ENCODE results near the gene DNAJC16.
"Not testable (repeated sequence)": the region's sequence is repeated elsewhere in the genome, so short reads cannot be mapped to it uniquely, and the experiment has no call there.

DNAJC16 gene

DNA sequence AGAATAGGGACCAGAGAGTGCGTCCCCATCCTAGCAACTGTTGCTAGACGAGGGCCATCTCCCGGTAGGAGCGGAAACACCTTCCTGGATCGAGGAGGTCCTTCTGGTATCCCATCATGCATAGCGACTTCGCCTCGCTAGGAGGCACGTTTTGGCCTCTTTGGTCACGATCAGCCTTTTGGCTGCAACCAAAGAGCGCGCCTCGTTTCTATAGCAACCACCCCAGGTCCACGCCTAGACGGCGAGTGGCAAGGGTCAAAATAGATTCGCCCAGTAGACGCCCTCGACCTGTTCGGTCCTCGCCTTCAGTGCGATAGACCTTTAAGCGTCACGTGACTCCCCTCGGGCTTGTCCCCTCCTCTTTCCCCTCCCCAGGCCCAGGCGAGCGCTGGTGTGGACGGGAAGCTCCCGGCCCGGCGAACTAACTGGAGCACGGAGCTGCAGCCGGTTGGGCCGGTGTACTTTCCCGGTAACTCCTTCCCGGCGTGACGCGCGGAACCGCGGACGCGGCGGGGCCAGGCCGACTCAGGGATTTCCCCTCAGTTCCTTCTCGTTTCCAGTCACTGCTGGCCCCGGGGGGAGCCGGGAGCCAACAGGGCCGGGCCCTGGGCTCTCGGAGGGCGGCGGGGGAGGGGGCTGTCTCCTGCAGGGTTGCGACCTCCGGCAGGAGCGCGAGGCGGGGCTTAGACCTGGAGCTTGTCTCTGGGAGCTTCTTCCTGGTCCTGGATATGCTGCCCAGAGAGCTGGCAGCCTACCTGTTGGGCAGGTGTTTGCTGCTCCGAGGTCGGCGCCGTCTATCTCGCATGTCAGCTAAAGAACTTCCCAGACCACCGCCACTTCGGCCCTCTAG is at the start of gene DNAJC16:
TSS of gene DNAJC16 (plus strand) at position 359 of the 850 bp plus-strand sequence. CDS start 2,258 bp downstream, outside the sequence.
- DNase-seq: peak; percentile 90 to 100 (median 99)

DNA sequence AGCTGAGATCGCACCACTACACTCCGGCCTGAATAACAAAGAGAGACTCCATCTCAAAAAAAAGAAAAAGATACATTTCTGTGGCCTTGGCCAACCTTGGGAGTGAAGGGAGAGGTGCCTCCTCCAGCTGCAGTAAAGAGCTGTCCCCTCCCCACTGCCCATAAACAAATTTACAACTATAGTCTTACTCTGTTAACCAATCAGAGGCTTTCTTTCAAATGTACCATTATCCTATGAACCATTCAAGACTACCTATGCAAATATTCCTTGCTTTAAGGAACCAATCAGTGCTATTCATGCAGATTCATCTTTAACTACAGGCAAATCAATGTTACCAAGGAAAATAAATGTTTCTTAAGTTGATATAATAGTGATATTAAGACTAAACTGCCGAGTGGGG is 49.7 kb upstream of the DNAJC16 start:
- no peak for DNase-seq

DNA sequence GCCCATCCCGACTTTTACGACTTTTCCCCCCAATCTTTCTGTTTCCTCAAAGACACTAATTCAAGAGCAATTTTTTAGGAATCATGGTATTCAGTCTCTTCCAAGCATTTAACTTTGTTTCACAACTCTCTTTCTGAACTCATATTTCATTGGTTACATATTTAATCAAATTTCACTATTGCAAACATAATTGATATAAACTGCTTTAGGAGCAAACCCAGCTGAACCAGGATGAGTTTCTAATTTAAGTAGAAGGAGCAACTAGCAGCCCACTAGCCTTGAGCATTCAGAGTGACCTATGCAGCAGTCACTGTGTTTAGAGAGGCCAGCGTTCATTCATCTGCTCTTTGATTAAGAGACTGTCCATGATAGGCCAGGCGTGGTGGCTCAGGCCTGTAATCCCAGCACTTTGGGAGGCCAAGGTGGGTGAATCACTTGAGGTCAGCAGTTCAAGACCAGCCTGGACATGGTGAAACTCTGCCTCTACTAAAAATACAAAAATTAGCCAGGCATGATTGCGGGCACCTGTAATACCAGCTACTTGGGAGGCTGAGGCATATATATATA is 48.9 kb upstream of the DNAJC16 start:
- no peak for DNase-seq

DNA sequence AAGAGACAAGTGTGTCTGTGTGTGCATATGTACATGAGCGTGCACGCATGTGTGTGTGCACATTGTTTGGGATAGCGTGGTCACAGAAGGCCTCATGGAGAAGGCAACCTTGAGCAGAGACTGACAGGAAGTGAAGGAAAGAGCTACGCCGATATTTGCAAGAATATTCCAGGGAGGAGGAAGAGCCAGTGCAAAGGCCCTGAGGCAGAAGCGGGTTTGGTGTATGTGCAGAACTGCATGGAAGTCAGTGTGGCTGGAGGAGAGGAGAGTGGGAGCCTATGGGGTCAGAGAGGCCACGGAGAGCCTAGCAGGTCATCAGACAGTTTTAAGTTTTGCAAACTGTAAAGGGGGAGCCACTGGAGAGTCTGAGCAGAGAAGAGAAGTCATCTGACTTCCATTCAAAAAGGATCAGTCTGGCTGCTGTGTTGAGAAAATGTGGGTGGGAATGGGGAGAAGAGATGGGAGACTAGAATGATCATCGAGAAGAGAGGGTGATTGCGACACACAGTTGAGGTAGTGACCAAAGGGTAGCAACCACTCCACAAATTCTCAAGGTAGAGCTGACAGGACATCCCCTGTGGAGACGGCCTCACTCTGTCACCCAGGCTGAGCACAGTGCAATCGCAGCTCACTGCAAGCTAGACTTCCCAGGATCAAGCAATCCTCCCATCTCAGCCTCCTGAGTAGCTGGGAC is 46.8 kb upstream of the DNAJC16 start:
- no peak for DNase-seq

DNA sequence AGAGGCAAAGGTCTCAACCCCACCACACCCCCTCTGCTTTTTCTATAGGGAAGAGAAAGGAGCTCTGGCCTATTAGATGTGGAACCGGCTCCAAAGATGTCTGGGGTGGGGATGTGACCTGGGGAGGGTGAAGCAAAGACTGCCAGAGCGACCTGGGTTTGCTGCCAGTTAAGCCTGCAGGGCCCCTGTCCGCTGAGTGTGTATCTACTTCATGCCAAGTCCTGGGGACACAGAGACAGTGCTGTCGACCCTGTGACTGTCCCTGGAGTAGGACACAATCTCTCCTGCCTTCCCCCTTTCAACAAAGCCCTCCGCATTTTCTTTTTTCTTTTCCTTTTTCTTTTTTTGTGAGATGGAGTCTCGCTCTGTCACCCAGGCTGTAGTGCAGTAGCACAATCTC is 44.2 kb upstream of the DNAJC16 start:
- not testable (repeated sequence) for DNase-seq

DNA sequence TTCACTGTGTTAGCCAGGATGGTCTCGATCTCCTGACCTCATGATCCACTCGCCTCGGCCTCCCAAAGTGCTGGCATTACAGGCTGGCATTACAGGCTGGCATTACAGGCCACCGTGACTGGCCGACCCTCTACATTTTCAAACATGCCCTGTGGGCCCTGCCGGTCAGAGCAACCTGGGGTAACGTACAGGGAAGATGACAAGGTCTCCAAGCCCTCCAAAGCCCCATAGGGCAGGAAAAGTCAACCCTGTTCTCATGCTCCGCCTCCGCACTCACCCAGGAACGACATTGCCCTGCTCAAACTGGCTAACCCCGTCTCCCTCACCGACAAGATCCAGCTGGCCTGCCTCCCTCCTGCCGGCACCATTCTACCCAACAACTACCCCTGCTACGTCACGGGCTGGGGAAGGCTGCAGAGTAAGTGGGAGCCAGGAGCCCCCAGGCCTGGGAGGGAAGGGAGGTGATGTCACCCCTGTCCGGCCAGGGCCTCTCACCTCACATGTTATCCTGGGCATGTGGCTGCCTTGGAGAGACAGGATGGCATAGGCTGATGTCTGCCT is 43.6 kb upstream of the DNAJC16 start:
- DNase-seq: not testable (repeated sequence)

DNA sequence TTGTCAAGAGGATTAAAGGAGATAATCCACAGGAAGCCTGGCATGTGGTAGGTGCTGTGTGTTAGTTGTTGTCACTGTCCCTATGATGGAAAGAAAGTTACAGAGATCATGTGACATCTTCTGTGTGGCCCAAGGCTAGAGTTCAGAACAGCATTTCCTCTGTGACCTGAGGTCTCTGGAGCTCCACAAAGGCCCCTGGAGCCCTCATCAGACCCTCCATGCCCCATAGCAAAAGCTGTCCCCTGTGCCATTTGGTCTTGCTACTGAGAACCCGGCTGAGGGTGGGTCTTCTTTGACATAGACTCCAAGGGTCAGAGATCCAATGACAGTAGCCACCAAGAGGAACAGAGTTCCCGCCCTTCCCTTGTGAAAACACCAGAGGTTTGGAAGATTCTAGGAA is 42.7 kb upstream of the DNAJC16 start:
- no peak for DNase-seq

DNA sequence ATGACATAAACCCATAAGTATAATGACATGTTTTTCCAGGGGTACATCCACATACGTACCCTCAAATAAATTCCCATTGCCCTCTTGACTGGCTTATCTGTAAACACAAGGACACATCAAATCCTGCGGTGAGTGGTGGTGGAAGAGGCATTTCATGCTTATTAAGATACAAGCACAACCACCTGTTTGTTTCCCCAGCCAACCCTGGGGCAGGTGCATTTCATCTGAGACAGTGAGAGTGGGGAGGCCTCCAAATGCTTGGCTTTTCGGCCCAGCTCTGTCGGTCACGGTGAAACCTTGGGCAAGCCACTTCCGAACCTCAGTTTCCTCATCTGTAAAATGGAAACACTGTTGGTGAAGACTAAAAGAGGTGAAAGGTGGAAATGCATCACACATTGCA is 42.2 kb upstream of the DNAJC16 start:
- DNase-seq: not testable (repeated sequence)

DNA sequence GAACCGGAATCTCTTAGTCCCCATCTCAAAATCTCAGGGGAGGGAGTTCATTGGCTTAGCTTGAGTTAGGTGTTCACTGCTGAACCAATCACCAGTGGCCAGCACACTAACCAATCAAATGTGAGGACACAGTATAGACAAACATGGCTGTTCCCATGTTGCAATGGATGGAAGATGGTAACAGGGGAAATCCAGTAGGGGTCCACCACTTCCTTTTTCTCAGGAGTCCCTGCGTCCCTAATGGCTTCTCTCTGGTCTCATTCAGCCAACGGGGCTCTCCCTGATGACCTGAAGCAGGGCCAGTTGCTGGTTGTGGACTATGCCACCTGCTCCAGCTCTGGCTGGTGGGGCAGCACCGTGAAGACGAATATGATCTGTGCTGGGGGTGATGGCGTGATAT is 41.0 kb upstream of the DNAJC16 start:
- DNase-seq: no peak

DNA sequence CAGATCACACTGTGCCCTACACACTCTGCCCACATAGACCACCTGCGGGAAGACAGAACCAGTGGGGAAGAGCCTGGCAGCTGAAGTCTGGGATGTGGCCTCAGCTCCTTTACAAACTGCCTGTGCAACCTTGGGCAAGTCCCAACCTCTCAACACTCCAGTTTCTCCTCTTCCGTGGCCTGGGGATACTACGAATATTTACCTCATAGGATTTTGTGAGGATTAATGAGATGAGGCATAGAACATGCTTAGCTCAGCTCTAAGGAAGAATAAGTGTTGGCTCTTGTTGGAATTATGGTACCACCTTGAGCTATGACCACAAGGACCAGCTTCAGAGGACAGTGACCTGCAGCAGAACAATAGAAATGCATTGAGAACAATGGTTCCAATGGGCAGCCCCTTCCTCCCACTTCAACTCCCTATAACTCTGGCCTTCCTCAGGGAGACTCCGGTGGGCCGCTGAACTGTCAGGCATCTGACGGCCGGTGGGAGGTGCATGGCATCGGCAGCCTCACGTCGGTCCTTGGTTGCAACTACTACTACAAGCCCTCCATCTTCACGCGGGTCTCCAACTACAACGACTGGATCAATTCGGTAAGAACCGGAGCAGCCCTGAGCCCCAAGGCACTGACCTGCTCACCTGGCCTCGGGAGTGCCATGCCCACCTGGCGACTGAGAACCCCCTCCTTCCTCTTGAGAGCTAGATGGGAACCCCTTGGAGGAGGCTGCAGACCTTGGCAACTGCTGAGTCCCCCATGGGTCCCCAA is 39.6 kb upstream of the DNAJC16 start:
- not testable (repeated sequence) for DNase-seq

DNA sequence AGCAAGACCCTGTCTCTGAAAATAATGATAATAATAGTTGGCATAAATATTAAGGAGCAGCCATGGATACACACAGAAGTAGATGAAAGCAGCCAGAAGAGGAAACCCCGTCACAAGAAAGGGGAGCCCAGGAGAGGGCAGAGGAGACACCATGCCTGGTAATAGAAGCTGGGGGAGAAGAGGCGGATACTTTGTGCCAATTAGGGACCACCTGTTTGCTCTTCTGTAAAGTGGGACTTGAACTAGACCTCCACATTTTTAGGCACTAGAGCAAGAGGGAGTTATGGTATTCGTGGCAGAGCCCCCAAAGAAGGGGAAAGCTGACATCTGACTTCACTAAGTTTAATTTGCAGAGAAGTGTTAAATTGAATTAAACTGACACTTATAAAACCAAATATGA is 38.3 kb upstream of the DNAJC16 start:
- no peak for DNase-seq

DNA sequence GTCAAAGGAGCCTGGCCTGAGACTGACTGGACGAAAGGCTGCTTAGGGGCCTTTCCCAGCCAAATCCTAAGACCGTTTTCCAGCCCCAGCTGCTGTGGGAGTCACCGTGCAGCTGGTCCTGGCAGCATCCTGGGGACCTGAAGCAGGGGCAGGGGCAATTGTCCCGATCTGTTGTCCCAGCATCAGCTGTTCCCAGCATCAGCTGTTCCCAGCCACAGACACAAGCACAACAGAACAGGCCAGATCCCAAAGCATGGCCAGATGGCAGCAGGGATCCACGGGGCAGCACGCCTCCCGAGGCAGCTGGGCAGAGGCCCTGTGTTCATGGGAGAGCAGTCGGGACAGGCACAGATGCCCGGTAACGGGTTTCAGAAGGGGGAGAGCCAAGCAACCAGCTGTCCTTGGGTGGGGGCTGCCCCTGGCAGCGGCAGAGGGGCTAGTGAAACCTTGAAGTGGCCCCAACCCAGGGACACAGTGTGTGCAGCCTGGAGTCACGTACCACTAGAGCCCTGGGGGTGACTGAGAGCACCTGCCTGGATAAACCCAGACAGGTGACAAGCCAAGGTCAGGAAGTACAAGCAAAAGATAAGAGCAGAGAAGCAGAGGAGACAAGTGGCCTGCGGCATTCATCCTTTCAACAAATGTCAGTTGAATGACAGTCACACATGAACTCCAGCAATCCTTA is 37.5 kb upstream of the DNAJC16 start:
- DNase-seq: peak in 31 of 58 donors; percentile 4 to 66 (median 25)

DNA sequence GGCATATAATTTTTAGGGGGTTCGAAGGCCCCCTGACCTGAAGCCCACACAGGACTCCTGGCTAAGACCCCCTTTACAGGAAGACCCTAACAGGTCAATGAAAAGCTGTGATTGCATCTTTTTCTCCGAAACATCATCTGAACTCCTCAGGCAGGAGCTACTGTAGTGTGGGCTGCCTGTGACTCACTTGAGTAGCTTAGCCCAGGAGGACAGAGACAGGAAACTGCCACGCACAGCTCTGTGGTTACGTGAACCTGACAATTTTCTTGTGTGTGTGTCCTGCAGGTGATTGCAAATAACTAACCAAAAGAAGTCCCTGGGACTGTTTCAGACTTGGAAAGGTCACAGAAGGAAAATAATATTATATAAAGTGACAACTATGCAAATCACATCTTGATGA is 35.6 kb upstream of the DNAJC16 start:
- DNase-seq: not testable (repeated sequence)

DNA sequence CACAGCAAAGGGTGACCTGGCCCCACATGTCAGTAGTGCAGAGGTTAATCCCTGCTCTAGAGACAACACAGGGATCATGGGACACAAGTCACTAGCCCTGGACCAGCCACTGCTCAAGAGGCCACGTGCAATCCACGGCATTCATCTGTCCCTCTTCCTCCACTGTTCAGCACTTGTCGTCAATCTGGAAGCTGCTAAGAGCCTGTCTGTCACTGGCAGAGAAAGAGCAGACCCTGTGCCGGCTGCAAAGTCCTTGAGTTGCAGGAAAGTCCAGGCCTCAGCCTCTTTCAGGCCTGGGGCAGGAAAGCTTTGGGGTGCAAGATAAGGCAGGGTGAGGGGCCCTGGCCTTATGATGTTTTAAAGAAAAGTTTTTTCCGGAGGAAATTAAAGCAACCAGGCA is 34.1 kb upstream of the DNAJC16 start:
- DNase-seq: no peak

DNA sequence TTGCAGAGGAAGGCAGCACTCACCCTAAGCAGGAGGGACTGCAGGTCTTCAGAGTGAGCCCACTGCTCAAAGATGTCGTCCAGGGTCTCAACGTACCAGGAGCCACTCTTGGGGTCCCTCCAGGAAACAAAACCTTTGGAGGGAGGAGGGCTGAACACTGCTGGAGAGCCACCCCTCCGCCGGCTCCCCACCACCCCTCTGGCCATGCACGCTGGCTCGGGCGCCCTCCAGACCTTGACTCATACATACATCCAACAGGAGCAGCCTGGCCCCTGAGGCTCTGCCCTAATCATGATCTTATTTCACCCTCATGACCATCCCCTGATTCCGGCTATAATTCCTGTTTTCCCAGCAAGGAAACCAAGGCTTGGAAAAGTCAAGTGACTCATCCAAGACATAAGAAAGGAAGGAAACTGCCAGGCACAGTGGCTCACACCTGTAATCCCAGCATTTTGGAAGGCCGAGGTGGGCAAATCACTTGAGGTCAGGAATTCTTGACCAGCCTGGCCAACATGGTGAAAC is 32.7 kb upstream of the DNAJC16 start:
- no peak for DNase-seq

DNA sequence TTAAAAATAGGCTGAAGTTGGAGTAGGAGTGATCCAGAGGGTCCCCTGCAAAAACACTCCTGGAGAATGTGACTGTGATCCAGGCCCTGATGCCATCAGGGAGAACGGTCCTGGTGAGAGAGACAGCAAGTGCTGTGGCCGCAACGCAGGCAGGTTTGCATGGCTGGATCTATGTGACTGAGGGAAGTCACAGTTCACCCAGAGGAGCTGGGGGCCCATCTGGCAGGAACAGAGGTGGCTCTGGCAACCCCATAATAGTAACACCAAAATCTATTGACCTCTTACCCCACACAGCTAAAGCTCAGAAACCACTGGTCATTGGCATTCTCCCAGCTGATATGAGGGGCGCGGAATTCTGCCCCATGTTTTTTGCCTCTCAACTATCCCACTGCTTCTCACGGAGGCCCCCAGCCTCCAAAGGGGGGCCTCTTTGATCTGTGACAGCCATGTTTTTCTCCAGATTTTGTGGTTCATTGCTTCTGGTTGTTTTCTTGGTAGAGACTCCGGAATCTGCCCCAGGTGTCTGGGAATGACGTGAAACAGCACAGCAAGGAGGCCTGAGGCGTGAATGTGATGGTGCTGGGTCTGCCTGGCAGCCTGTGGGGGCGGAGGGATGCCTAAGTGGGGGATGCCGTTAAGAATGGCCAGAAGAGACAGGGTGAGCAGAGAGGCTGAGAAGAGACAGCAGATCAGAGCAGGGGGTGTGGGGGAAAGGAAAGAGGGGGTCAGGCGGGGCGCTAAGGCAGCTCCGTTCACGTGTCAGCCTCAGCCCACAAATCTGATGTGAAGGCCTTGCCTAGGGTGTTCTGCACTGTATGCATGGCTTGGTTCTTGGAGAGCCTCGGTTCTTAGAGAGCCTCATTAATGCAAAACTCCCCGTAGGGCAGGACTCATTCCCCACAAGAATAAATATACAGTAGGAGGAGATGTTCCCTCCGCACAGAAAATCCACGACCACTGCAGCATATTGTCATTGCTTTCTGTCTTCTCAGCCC is 26.2 kb upstream of the DNAJC16 start:
- DNase-seq: no peak

DNA sequence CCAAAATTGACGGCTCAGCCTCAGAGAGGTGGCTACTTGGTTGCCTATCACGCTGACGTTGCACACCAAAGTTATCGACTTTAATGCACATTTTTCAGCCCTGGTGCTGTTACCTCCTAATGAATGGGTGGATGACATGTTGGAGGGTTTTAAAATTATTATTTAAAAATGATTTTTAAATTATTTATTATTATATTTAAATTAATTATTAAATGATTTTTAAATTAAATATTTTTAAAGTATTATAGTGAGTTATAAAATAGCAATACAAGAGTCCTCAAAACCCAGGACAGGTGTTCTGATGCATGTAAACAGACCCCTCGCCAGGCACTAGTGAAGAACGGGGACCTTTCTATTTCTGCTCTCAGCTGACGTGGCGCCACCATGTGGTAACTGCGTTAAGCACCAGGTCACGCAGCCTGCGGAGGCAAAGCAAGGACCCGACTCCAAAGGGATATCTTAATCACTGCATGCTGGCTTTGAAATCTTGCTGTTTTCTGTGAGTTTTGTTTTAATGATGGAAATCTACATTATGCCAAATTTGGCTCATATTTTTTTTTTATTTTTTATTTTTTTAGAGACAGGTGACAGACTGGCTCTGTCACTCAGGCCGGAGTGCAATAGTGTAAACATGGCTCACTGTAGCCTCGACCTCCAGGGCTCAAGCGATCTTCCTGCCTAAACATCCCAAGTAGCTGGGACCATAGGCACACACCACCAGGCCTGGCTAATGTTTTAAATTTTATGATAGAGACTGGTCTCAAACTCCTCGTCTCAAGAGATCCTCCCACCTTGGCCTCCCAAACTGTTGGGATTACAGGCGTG is 25.2 kb upstream of the DNAJC16 start:
- DNase-seq: peak in 13 of 58 donors; percentile 3 to 54 (median 14)

DNA sequence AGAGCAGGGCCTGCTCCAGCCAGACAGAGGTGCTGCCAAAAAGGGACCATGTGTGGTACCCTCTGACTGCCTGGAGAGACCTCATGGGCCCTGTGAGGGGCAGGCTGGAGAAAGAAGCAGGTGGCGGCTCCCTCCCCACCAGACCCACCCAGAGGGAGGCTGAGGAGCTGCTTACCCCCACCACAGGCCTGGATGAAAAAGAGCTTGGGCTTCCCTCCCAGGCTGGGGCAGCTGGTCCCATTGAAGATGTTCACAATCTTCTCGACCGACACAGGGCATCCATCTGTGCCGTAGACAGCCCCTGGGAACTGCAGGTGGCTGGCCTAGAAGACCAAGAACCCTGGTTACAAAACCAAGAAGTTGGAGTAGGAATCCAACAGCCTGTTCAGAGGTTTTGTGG is 22.2 kb upstream of the DNAJC16 start:
- DNase-seq: no peak
